ENCODE results near the gene DDX5. TPM values are rescaled to one million over a fixed set of nuclear protein-coding genes. Genes with fewer than 3 reads are reported as not detected.

Gene DDX5
- total and polyA plus RNA-seq, 2 of the 13 experiments (the other 11 are each of a cell fraction or from before 2014, with no cell fraction given) = 503 to 684 TPM

- TF ChIP-seq ZNF296 (CRISPR knock-in tag; conservative IDR thresholded peaks at IDR 0.05) (no peak; the same call in 1 of the 2 replicates), ZNF569 (CRISPR knock-in tag; IDR thresholded peaks at IDR 0.05; ENCODE audit: borderline replicate concordance) (peak; percentile 80; the same call in 1 of the 2 replicates), MTF1 (CRISPR knock-in tag; IDR thresholded peaks at IDR 0.05) (peak; percentile 66), MYC (CRISPR knock-in tag; IDR thresholded peaks at IDR 0.05; ENCODE audit: borderline replicate concordance) (peak; percentile 96), ZNF20 (CRISPR knock-in tag; IDR thresholded peaks at IDR 0.05) (peak; percentile 94; the same call in 1 of the 2 replicates), HMGXB3 (CRISPR knock-in tag; IDR thresholded peaks at IDR 0.05; ENCODE audit: borderline replicate concordance) (no peak; the same call in 1 of the 2 replicates), POLR2G (IDR thresholded peaks at IDR 0.05; ENCODE audit: low read depth, low read length) (peak; percentile 73; the same call in 1 of the 2 replicates), KMT2A (CRISPR knock-in tag; IDR thresholded peaks at IDR 0.05) (peak; percentile 90), ZNF256 (CRISPR knock-in tag; conservative IDR thresholded peaks at IDR 0.05) (peak; percentile 88; the same call in 1 of the 2 replicates), GTF2F1 (IDR thresholded peaks at IDR 0.05; ENCODE audit: low read length) (peak; percentile 28; the same call in 1 of the 2 replicates), CERS6 (CRISPR knock-in tag; IDR thresholded peaks at IDR 0.05) (0 out of 2 replicates have a peak, but pooled peaks have one; percentile 33), KDM5A (IDR thresholded peaks at IDR 0.05; ENCODE audit: borderline replicate concordance, low read length) (peak; percentile 93), ZNF83 (CRISPR knock-in tag; IDR thresholded peaks at IDR 0.05; ENCODE audit: borderline replicate concordance) (peak; percentile 85; the same call in 1 of the 2 replicates), ZNF512 (CRISPR knock-in tag; IDR thresholded peaks at IDR 0.05) (no peak), CBX2 (IDR thresholded peaks at IDR 0.05; ENCODE audit: low read depth, low read length) (no peak), CBX2 (CRISPR knock-in tag; IDR thresholded peaks at IDR 0.05; ENCODE audit: low read depth) (peak; percentile 44; the same call in 1 of the 2 replicates), AGO2 (optimal IDR thresholded peaks at IDR 0.05; ENCODE audit: low read depth, low read length) (peak; percentile 85), MED13 (CRISPR knock-in tag; IDR thresholded peaks at IDR 0.05) (0 out of 2 replicates have a peak, but pooled peaks have one; percentile 34), ZSCAN20 (CRISPR knock-in tag; IDR thresholded peaks at IDR 0.05; ENCODE audit: borderline replicate concordance) (peak; percentile 78; the same call in 1 of the 2 replicates), MXD4 (CRISPR knock-in tag; IDR thresholded peaks at IDR 0.05) (peak; percentile 84), ZNF879 (CRISPR knock-in tag; IDR thresholded peaks at IDR 0.05) (no peak), GATAD2A (CRISPR knock-in tag; IDR thresholded peaks at IDR 0.05) (peak; percentile 71; the same call in 1 of the 2 replicates)
Observed at GRCh38 chr17:64506576-64507412, 705 bp upstream of the DDX5 start, which contains the start of gene CEP95 (continued).

All from HepG2 (cell line).